Endodermal cell (in vitro differentiated cells): ENCODE measurements around the gene PTPRN2. TPM values are rescaled to one million over a fixed set of nuclear protein-coding genes. Genes with fewer than 3 reads are reported as not detected.

ENCODE experiments used
- DNase-seq: peaks from one replicate; pipeline ENCODE4 v3.0.0-alpha.2; 2017
- H3K27ac ChIP-seq: 2 replicates; pipeline ENCODE4 v1.5.1; 2013; ENCODE audit warnings: mild to moderate bottlenecking, low read depth, low read length, moderate library complexity
- H3K27me3 ChIP-seq: 2 replicates; pipeline ENCODE4 v1.6.1; 2013; ENCODE audit warnings: mild to moderate bottlenecking, low read length, moderate library complexity; ENCODE audit not compliant: insufficient read depth, control insufficient read depth, poor library complexity, severe bottlenecking
- H3K36me3 ChIP-seq: 2 replicates; pipeline ENCODE4 v1.7.0; 2013; ENCODE audit warnings: mild to moderate bottlenecking, low read length, moderate library complexity; ENCODE audit not compliant: control insufficient read depth, insufficient read depth
- H3K4me1 ChIP-seq: one replicate; pipeline ENCODE4 v1.7.0; 2013; ENCODE audit warnings: low read length; ENCODE audit not compliant: control insufficient read depth, insufficient read depth
- H3K4me3 ChIP-seq: 2 replicates; pipeline ENCODE4 v1.5.1; 2013; ENCODE audit warnings: mild to moderate bottlenecking, low read length, moderate library complexity
- H3K9ac ChIP-seq: 2 replicates; pipeline ENCODE4 v1.6.1; 2013; ENCODE audit warnings: mild to moderate bottlenecking, low read length, moderate library complexity; ENCODE audit not compliant: poor library complexity, severe bottlenecking; ENCODE audit errors: extremely low read depth
- H3K9me3 ChIP-seq: 2 replicates; pipeline ENCODE4 v1.6.1; 2013; ENCODE audit warnings: mild to moderate bottlenecking, low read length, moderate library complexity; ENCODE audit not compliant: control insufficient read depth
- H3K27ac Mint-ChIP-seq: 2 replicates; pipeline ENCODE4 v1.8.0; 2020; ENCODE audit warnings: mixed read lengths
- H3K27me3 Mint-ChIP-seq: 2 replicates; pipeline ENCODE4 v1.8.0; 2021; ENCODE audit warnings: mild to moderate bottlenecking, mixed read lengths; ENCODE audit not compliant: insufficient read depth
- H3K36me3 Mint-ChIP-seq: 2 replicates; pipeline ENCODE4 v1.8.0; 2020; ENCODE audit warnings: low read depth, mixed read lengths
- H3K4me1 Mint-ChIP-seq: 2 replicates; pipeline ENCODE4 v1.8.0; 2020; ENCODE audit warnings: mixed read lengths
- H3K4me3 Mint-ChIP-seq: 2 replicates; pipeline ENCODE4 v1.8.0; 2020; ENCODE audit warnings: mild to moderate bottlenecking, moderate library complexity, mixed read lengths
- H3K9me3 Mint-ChIP-seq: 2 replicates; pipeline ENCODE4 v1.8.0; 2020; ENCODE audit warnings: mild to moderate bottlenecking, mixed read lengths
- WGBS, 2 experiments: methylation state at CpG; one replicate each; pipeline versions ENCODE4 v1.1.5 to v1.1.7; 2013; ENCODE audit warnings: missing lambda C conversion rate in 2 of 2, mixed read lengths in 1 of 2; ENCODE audit not compliant: insufficient coverage in 1 of 2, insufficient read length in 1 of 2; 5-methylcytosine and 5-hydroxymethylcytosine counted together
- total RNA-seq, 2 donors: library from RNA; stranded (reverse); fragmentation: NEBNext Ultra II Directional in 1 of 2; extraction: Animal tissue kit (Norgen Biotek cat#: 25700) in 1 of 2; gene quantifications; 2 replicates in 1 of 2; 3 replicates in 1 of 2; pipeline ENCODE4 v1.2.1, GENCODE V29; 2021
- TF ChIP-seq, protein P1 (sequence below): fragments of 200-600 bp; sonication (generic); conservative IDR thresholded peaks from 2 replicates; pipeline ENCODE4 v1.5.0; 2021; ENCODE audit warnings: antibody characterized with exemption, mild to moderate bottlenecking

Gene PTPRN2
- total RNA-seq, 2 donors from 2014 or later, result 0.69 to 1.2 TPM

DNA sequence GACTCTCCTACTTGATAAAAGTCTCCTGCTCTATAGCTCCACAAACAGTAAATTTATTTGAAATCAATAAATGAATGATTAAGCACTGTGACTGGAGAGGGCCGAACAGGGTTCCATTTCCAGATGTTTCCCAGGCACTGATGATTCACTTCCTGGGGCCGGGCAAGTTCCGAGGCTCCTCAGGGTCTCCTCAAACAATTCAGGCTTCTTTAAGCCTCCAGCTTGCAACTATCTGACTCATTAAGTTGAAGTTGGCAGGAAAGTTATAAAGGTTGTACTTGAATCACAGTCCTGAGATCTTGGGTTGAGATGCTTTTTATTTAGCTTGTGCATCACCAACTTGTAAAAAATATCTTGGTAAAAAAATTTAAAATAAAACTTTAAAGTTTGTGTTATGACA is 637.9 kb downstream of the PTPRN2 start:
- no peaks in the 10 kb centered on the region for H3K4me1 Mint-ChIP-seq
- Histone ChIP-seq H3K4me3 (no peak overlapping the region), H3K36me3 (no peaks in the 10 kb centered on the region), H3K9me3 (peaks cover 80% of the 10 kb centered on the region), H3K27ac (no peak overlapping the region), H3K9ac (no peak overlapping the region), H3K4me1 (no peaks in the 10 kb centered on the region), H3K27me3 (no peaks in the 10 kb centered on the region)
- peaks cover 14% of the 10 kb centered on the region for H3K9me3 Mint-ChIP-seq
- TF ChIP-seq, protein P1, sequence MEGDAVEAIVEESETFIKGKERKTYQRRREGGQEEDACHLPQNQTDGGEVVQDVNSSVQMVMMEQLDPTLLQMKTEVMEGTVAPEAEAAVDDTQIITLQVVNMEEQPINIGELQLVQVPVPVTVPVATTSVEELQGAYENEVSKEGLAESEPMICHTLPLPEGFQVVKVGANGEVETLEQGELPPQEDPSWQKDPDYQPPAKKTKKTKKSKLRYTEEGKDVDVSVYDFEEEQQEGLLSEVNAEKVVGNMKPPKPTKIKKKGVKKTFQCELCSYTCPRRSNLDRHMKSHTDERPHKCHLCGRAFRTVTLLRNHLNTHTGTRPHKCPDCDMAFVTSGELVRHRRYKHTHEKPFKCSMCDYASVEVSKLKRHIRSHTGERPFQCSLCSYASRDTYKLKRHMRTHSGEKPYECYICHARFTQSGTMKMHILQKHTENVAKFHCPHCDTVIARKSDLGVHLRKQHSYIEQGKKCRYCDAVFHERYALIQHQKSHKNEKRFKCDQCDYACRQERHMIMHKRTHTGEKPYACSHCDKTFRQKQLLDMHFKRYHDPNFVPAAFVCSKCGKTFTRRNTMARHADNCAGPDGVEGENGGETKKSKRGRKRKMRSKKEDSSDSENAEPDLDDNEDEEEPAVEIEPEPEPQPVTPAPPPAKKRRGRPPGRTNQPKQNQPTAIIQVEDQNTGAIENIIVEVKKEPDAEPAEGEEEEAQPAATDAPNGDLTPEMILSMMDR, result no peak
- H3K4me3 Mint-ChIP-seq, result no peak overlapping the region
- no peaks in the 10 kb centered on the region for H3K27me3 Mint-ChIP-seq
- WGBS, 2 experiments, result 63% methylated on average over 3 of the region's 3 CpGs; no CpG with 5 or more reads in 1 of the 2 experiments
- peak; percentile 9 for DNase-seq
- no peaks in the 10 kb centered on the region for H3K36me3 Mint-ChIP-seq
- H3K27ac Mint-ChIP-seq, result no peak overlapping the region

DNA sequence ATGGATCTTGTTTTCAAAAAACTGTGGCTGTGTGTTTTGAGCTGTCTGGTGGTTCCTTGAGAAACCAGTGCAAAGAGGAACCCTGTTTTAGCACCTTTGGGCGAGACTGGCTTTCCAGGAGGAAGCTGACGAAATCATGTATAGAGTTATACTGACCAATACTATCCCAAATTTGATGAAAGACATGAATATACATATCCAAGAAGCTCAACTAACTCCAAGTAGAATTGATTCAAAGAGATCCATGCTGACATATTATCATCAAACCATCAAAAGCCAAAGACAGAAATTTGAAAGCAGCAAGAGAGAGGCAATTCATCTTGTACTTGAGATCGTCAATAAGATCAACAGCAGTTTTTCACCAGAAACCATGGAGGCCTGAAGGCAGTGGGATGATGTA is 640.1 kb downstream of the PTPRN2 start:
- H3K36me3 Mint-ChIP-seq, result no peaks in the 10 kb centered on the region
- WGBS, 2 experiments, result 50 to 74% methylated on average over 2 to 3 of the region's 3 CpGs
- H3K27me3 Mint-ChIP-seq, result no peaks in the 10 kb centered on the region

DNA sequence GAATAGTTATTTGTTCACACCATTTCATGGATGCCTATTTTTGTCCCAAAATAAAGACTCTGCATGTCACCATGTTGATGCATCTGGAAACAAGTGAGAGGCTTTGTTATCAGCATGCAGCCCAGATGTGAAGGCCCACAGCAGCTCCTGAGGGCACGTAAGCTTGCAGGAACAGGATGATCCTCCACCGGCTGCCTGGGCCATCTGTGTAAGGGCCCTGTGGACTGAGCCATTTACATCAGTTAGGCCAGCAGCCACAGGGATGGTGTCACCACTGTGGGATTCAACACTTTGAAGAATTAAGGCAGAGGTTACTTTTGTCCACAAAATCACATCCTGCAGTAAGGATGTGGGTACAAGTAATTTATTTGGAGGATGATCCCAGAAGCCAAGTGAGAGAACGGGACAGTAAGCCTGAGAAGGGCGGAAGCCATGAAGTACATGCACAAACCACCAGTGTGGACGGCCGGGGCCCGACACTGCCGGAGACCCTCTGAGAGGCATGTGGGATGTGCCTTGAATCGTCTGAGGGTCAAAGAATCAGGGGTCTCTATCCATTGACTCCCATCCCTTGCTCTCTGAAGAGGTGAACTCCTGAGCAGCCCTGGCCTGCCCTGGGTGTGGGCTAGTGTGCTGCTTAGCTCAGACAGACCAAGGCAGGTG is 641.1 kb downstream of the PTPRN2 start:
- H3K36me3 ChIP-seq, result no peaks in the 10 kb centered on the region
- no peaks in the 10 kb centered on the region for H3K27me3 Mint-ChIP-seq
- H3K4me3 ChIP-seq, result peak overlapping the region; percentile 40
- 85 to 96% methylated on average over 5 to 9 of the region's 9 CpGs for WGBS, 2 experiments
- TF ChIP-seq, protein P1, result no peak
- H3K9me3 ChIP-seq, result peaks cover 87% of the 10 kb centered on the region
- peaks cover 25% of the 10 kb centered on the region for H3K9me3 Mint-ChIP-seq
- no peaks in the 10 kb centered on the region for H3K4me1 Mint-ChIP-seq
- no peak overlapping the region for H3K27ac ChIP-seq
- no peak overlapping the region for H3K9ac ChIP-seq
- no peaks in the 10 kb centered on the region for H3K4me1 ChIP-seq
- H3K27me3 ChIP-seq, result no peaks in the 10 kb centered on the region
- no peaks in the 10 kb centered on the region for H3K36me3 Mint-ChIP-seq
- peak; percentile 30 for DNase-seq
- H3K4me3 Mint-ChIP-seq, result no peak overlapping the region
- H3K27ac Mint-ChIP-seq, result no peak overlapping the region

More for the DNA sequence above, 640.1 kb downstream of the PTPRN2 start:
- Mint-ChIP-seq H3K4me1 (no peaks in the 10 kb centered on the region), H3K27ac (no peak overlapping the region), H3K4me3 (no peak overlapping the region), H3K9me3 (peaks cover 19% of the 10 kb centered on the region)
- Histone ChIP-seq H3K4me1 (no peaks in the 10 kb centered on the region), H3K27ac (no peak overlapping the region), H3K27me3 (no peaks in the 10 kb centered on the region), H3K36me3 (no peaks in the 10 kb centered on the region), H3K9ac (no peak overlapping the region), H3K9me3 (peaks cover 81% of the 10 kb centered on the region), H3K4me3 (peak overlapping the region; percentile 40)
- peak; percentile 4 for DNase-seq
- TF ChIP-seq, protein P1, result no peak
